Measurements from ENCODE around the gene SFTPD. TPM values are rescaled to one million over a fixed set of nuclear protein-coding genes. Genes with fewer than 3 reads are reported as not detected.
"Not testable (repeated sequence)": the region's sequence is repeated elsewhere in the genome, so short reads cannot be mapped to it uniquely, and the experiment has no call there.

Gene SFTPD
- total RNA-seq, 5 donors from 2014 or later (not counting 1 experiment from before 2014, with no cell fraction given): 0.79 to 1.1 (median 0.85) TPM; not detected in 2

- ATAC-seq (replicated peaks in 1 of 4) (peak; percentile 68 to 86 (median 84)), DNase-seq (peak in 28 of 35 experiments; percentile 9 to 53 (median 28))
- Histone ChIP-seq H3K27me3 (replicated peaks in 1 of 2; ENCODE audit: control insufficient read depth in 2 of 2, extremely low read depth in 1 of 2, insufficient read depth in 2 of 2, low read length in 1 of 2) (peaks cover 2 to 20% of the 10 kb centered on the region in 2 experiments), H3K36me3 (ENCODE audit: control insufficient read depth in 2 of 2, extremely low read depth in 1 of 2, insufficient read depth in 1 of 2, low read length in 1 of 2) (no peaks in the 10 kb centered on the region), H3K9me3 (no peaks in the 10 kb centered on the region), H3K4me1 (ENCODE audit: control insufficient read depth in 1 of 2, extremely low read depth in 1 of 2, insufficient read depth in 2 of 2, low read length in 2 of 2) (peaks cover 0 to 19% of the 10 kb centered on the region in 2 experiments), H3K4me3 (ENCODE audit: control insufficient read depth in 1 of 2, extremely low read depth in 1 of 2, low read length in 1 of 2) (peak overlapping the region; percentile 60 to 75), H3K27ac (ENCODE audit: low read length) (no peak overlapping the region)
- Mint-ChIP-seq H3K36me3 (no peaks in the 10 kb centered on the region), H3K4me3 (peak overlapping the region; percentile 85 to 90 (median 86)), H3K27ac (peak overlapping the region; percentile 45 to 52), H3K4me1 (peaks cover 17 to 22% (median 18%) of the 10 kb centered on the region in 3 donors), H3K27me3 (peaks cover 27 to 51% of the 10 kb centered on the region in 2 donors), H3K9me3 (no peaks in the 10 kb centered on the region)
- 2% methylated on average over 47 of the region's 58 CpGs for WGBS (ENCODE audit: insufficient coverage)
- POLR2A ChIA-PET: no interaction called here
- CTCF ChIA-PET: no interaction called here
These were observed 44.1 kb downstream of the SFTPD start for GRCh38 chr10:79904671-79905321.

GRCh38 chr10:79901571-79901970, 47.3 kb downstream of the SFTPD start:
- DNase-seq; H3K4me3 ChIP-seq (ENCODE audit: control insufficient read depth in 1 of 2, extremely low read depth in 1 of 2, low read length in 1 of 2); CTCF ChIA-PET; H3K27ac ChIP-seq (ENCODE audit: low read length); POLR2A ChIA-PET; H3K36me3 Mint-ChIP-seq; ATAC-seq (replicated peaks in 1 of 4); H3K36me3 ChIP-seq (ENCODE audit: control insufficient read depth in 2 of 2, extremely low read depth in 1 of 2, insufficient read depth in 1 of 2, low read length in 1 of 2); H3K27ac Mint-ChIP-seq; H3K9me3 ChIP-seq; H3K9me3 Mint-ChIP-seq; H3K4me3 Mint-ChIP-seq: not testable (repeated sequence)
- Mint-ChIP-seq H3K4me1 (peaks cover 17 to 22% (median 18%) of the 10 kb centered on the region in 3 donors), H3K27me3 (peaks cover 24 to 50% of the 10 kb centered on the region in 2 donors)
- peaks cover 2 to 20% of the 10 kb centered on the region in 2 experiments for H3K27me3 ChIP-seq (replicated peaks in 1 of 2; ENCODE audit: control insufficient read depth in 2 of 2, extremely low read depth in 1 of 2, insufficient read depth in 2 of 2, low read length in 1 of 2)
- peaks cover 0 to 19% of the 10 kb centered on the region in 2 experiments for H3K4me1 ChIP-seq (ENCODE audit: control insufficient read depth in 1 of 2, extremely low read depth in 1 of 2, insufficient read depth in 2 of 2, low read length in 2 of 2)
- WGBS (ENCODE audit: insufficient coverage): no CpG with 5 or more reads among the region's 1 CpG

- Histone ChIP-seq H3K36me3 (ENCODE audit: control insufficient read depth in 2 of 2, extremely low read depth in 1 of 2, insufficient read depth in 1 of 2, low read length in 1 of 2) (no peaks in the 10 kb centered on the region), H3K27me3 (replicated peaks in 1 of 2; ENCODE audit: control insufficient read depth in 2 of 2, extremely low read depth in 1 of 2, insufficient read depth in 2 of 2, low read length in 1 of 2) (peaks cover 0 to 3% of the 10 kb centered on the region in 2 experiments), H3K4me1 (ENCODE audit: control insufficient read depth in 1 of 2, extremely low read depth in 1 of 2, insufficient read depth in 2 of 2, low read length in 2 of 2) (peaks cover 0 to 2% of the 10 kb centered on the region in 2 experiments), H3K9me3 (no peaks in the 10 kb centered on the region), H3K27ac (ENCODE audit: low read length) (no peak overlapping the region), H3K4me3 (ENCODE audit: control insufficient read depth in 1 of 2, extremely low read depth in 1 of 2, low read length in 1 of 2) (no peak overlapping the region)
- peaks cover 25 to 32% of the 10 kb centered on the region in 2 donors for H3K27me3 Mint-ChIP-seq
- no peaks in the 10 kb centered on the region for H3K9me3 Mint-ChIP-seq
- POLR2A ChIA-PET: no interaction called here
- no peak overlapping the region for H3K27ac Mint-ChIP-seq
- peaks cover under 1 to 6% (median 4%) of the 10 kb centered on the region in 3 donors for H3K4me1 Mint-ChIP-seq
- DNase-seq (no peak), ATAC-seq (replicated peaks in 1 of 4) (no peak)
- CTCF ChIA-PET: no interaction called here
- no peak overlapping the region for H3K4me3 Mint-ChIP-seq
- WGBS (ENCODE audit: insufficient coverage): no CpG with 5 or more reads among the region's 3 CpGs
- no peaks in the 10 kb centered on the region for H3K36me3 Mint-ChIP-seq
These were observed 50.1 kb downstream of the SFTPD start for GRCh38 chr10:79898597-79899325.

- H3K27ac ChIP-seq (ENCODE audit: low read length); DNase-seq; ATAC-seq (replicated peaks in 1 of 4); H3K4me3 ChIP-seq (ENCODE audit: control insufficient read depth in 1 of 2, extremely low read depth in 1 of 2, low read length in 1 of 2); H3K4me1 ChIP-seq (ENCODE audit: control insufficient read depth in 1 of 2, extremely low read depth in 1 of 2, insufficient read depth in 2 of 2, low read length in 2 of 2); H3K36me3 ChIP-seq (ENCODE audit: control insufficient read depth in 2 of 2, extremely low read depth in 1 of 2, insufficient read depth in 1 of 2, low read length in 1 of 2); H3K36me3 Mint-ChIP-seq; CTCF ChIA-PET; H3K9me3 ChIP-seq; H3K4me1 Mint-ChIP-seq; H3K4me3 Mint-ChIP-seq; H3K27ac Mint-ChIP-seq; H3K27me3 ChIP-seq (replicated peaks in 1 of 2; ENCODE audit: control insufficient read depth in 2 of 2, extremely low read depth in 1 of 2, insufficient read depth in 2 of 2, low read length in 1 of 2); POLR2A ChIA-PET; H3K9me3 Mint-ChIP-seq: not testable (repeated sequence)
- 95% methylated on average over 6 of the region's 17 CpGs for WGBS (ENCODE audit: insufficient coverage)
- peaks cover 27 to 40% of the 10 kb centered on the region in 2 donors for H3K27me3 Mint-ChIP-seq
These were observed 56.0 kb downstream of the SFTPD start for GRCh38 chr10:79892896-79893295.

GRCh38 chr10:79890469-79890868, 58.4 kb downstream of the SFTPD start:
- no CpG with 5 or more reads among the region's 1 CpG for WGBS (ENCODE audit: insufficient coverage)
- H3K27ac ChIP-seq (ENCODE audit: low read length): no peak overlapping the region
- Mint-ChIP-seq H3K4me1 (no peaks in the 10 kb centered on the region), H3K9me3 (no peaks in the 10 kb centered on the region), H3K27me3 (peaks cover 31 to 40% of the 10 kb centered on the region in 2 donors), H3K4me3 (no peak overlapping the region), H3K36me3 (no peaks in the 10 kb centered on the region), H3K27ac (no peak overlapping the region)
- DNase-seq: no peak
- no peaks in the 10 kb centered on the region for H3K27me3 ChIP-seq (replicated peaks in 1 of 2; ENCODE audit: control insufficient read depth in 2 of 2, extremely low read depth in 1 of 2, insufficient read depth in 2 of 2, low read length in 1 of 2)
- H3K9me3 ChIP-seq: no peaks in the 10 kb centered on the region
- H3K4me3 ChIP-seq (ENCODE audit: control insufficient read depth in 1 of 2, extremely low read depth in 1 of 2, low read length in 1 of 2): no peak overlapping the region
- H3K36me3 ChIP-seq (ENCODE audit: control insufficient read depth in 2 of 2, extremely low read depth in 1 of 2, insufficient read depth in 1 of 2, low read length in 1 of 2): no peaks in the 10 kb centered on the region
- CTCF ChIA-PET: no interaction called here
- POLR2A ChIA-PET: interaction anchor here in 1 of 2 donors (0.7 kb wide), 1 partner anchor 18 kb away, joined by 3 read pairs; no protein-coding TSS in a partner anchor
- H3K4me1 ChIP-seq (ENCODE audit: control insufficient read depth in 1 of 2, extremely low read depth in 1 of 2, insufficient read depth in 2 of 2, low read length in 2 of 2): no peaks in the 10 kb centered on the region
- ATAC-seq (replicated peaks in 1 of 4): no peak

GRCh38 chr10:79888984-79889383, 59.9 kb downstream of the SFTPD start:
- H3K27me3 ChIP-seq (replicated peaks in 1 of 2; ENCODE audit: control insufficient read depth in 2 of 2, extremely low read depth in 1 of 2, insufficient read depth in 2 of 2, low read length in 1 of 2); CTCF ChIA-PET; H3K9me3 ChIP-seq; H3K4me1 Mint-ChIP-seq; H3K27ac ChIP-seq (ENCODE audit: low read length); POLR2A ChIA-PET; H3K9me3 Mint-ChIP-seq; DNase-seq; ATAC-seq (replicated peaks in 1 of 4); H3K27ac Mint-ChIP-seq; H3K36me3 ChIP-seq (ENCODE audit: control insufficient read depth in 2 of 2, extremely low read depth in 1 of 2, insufficient read depth in 1 of 2, low read length in 1 of 2); H3K4me1 ChIP-seq (ENCODE audit: control insufficient read depth in 1 of 2, extremely low read depth in 1 of 2, insufficient read depth in 2 of 2, low read length in 2 of 2); H3K4me3 ChIP-seq (ENCODE audit: control insufficient read depth in 1 of 2, extremely low read depth in 1 of 2, low read length in 1 of 2); H3K4me3 Mint-ChIP-seq; H3K36me3 Mint-ChIP-seq: not testable (repeated sequence)
- H3K27me3 Mint-ChIP-seq: peaks cover 33 to 44% of the 10 kb centered on the region in 2 donors
- no CpG with 5 or more reads among the region's 2 CpGs for WGBS (ENCODE audit: insufficient coverage)
